NCI-H2171 (cell line): ENCODE measurements around the gene OR2V2.
"Not testable (repeated sequence)": the region's sequence is repeated elsewhere in the genome, so short reads cannot be mapped to it uniquely, and the experiment has no call there.

ENCODE experiments used
- DNase-seq: peaks from one replicate; lab custom pipeline; 2025; lab: John Stamatoyannopoulos, UW

OR2V2 gene

DNA sequence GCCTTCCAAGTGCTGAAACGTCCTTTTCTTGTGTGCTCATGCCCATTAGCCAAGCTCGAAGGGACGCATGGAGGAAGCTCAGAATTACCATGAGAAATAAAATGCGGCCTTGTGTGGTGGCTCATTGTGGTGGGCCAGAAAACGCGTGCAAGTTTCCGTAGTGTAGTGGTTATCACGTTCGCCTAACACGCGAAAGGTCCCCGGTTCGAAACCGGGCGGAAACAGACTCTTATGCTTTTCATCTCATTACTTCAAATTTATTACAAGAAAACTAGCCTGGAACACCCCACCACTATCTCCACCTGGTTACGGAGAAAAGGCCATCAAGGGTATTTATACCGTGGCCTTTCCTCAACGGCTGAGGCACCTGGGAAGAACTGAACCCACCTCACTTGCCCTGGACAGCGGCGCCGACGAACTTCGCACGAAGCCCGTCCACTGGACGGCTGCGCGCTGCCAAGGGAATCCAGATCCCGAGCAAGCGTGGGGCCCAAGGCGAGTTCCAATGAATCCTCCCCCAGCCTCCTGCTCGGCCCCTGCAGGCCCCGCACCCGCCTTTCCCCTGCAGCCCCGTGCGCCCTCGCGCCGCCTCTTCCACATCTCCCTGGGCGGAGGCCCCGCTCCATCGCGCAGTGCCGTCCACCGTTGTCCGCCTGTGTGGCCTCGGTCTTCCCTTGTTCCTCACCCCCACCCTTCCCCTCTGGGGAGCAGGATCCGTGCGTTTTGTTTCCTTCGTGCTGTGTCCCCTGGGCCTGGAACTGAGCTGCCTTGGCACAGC, 22.3 kb downstream of the OR2V2 start:
- DNase-seq = not testable (repeated sequence)

- no peak for DNase-seq
These were observed 22.9 kb downstream of the OR2V2 start for GRCh38 chr5:181170237-181170825.

- no peak for DNase-seq
These were observed 23.6 kb downstream of the OR2V2 start for GRCh38 chr5:181170996-181171395.

GRCh38 chr5:181171782-181172181, 24.4 kb downstream of the OR2V2 start:
- no peak for DNase-seq

- DNase-seq = no peak
These were observed 25.6 kb downstream of the OR2V2 start for GRCh38 chr5:181173027-181173419.

- no peak for DNase-seq
These were observed 26.3 kb downstream of the OR2V2 start for GRCh38 chr5:181173420-181174342.

- DNase-seq = no peak
These were observed 29.0 kb downstream of the OR2V2 start for GRCh38 chr5:181176254-181176952.

GRCh38 chr5:181177559-181177958, 30.2 kb downstream of the OR2V2 start:
- not testable (repeated sequence) for DNase-seq

DNA sequence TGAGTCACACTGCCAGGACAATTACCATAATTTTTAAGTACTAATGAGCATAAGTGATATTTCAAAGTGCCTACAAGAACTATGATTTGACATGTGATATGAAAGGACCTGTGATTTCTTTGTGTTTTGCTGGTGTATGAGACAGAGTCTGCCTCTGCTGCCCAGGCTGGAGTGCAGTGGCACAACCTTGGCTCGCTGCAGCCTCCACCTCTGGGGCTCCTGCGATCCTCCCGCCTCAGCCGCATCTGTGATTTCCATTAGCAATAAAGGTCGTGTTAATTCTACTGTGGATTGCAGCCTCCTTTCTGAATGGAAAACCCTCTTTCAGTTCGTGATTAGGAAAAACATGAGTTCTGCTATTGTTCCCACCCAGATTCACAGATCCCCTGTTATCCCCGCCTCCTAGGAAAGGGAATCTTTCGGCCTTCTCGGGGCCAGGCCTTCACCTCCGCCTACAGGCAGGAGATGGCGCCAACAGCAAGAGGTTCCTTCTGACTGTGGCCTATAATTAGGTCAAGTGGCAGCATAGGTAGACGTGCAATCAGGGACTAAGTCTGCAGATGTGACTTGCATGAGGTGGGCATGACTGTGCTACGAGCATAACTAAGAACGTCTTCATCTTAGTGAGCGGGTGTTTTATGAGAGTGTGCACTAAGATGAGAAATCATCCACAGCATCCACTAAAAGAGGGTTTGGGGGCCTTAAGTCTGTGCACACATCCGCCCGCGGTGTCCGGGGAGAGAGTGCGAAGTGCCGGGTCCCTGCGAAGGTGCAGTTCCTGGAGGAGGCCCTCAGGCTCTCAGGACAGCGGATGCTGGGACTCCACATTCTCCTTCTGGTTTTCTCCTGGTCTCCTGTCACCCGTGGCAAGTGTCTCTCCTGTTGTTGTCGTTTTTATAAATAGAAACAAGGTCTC, 34.5 kb downstream of the OR2V2 start:
- no peak for DNase-seq

- DNase-seq = no peak
These were observed 35.3 kb downstream of the OR2V2 start for GRCh38 chr5:181182651-181183050.

GRCh38 chr5:181184845-181185216, 37.4 kb downstream of the OR2V2 start:
- no peak for DNase-seq

DNA sequence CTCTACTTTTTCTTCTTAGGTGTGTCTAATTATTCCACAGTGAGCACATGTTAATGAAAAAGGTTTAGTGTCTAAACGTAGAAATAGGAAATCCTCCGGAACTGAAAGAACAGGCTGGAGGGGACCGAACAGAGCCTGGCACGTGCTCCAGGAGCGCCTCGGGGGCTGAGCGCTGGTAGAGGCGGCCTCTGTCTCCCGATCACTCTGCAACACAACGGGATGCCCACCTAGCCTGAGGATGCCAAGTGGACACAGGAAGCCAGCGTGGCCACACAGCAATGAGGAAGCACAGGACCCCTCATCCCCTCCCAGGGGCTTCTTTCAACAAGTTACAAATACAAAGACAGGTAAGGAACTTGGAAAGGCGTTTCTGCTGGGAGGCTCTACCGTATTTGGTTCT, 38.2 kb downstream of the OR2V2 start:
- DNase-seq = no peak

GRCh38 chr5:181186022-181186421, 38.6 kb downstream of the OR2V2 start:
- DNase-seq = no peak

DNA sequence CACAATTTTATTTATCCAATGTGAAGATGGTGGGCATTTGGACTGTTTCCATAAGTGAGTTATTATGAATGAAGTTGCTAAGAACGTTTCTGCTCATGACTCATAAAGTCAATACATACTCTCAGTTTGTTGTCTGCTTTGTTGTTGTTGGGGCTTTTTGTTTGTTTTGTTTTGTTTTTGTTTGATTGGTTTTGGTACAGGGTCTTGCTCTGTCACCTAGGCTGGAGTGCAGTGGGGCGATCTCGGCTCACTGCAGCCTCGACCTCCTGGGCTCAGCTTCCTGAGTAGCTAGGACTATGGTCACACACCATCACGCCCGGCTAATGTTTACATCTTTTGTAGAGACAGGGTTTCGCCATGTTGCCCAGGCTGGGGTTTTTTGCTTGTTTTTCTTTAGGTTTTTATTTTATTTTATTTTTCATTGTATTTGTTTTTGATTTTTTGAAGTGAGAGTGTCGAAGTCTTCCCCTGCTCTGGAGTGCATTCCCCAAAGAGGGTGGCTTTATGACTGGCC, 39.7 kb downstream of the OR2V2 start:
- DNase-seq = no peak

GRCh38 chr5:181187500-181188213, 40.3 kb downstream of the OR2V2 start:
- no peak for DNase-seq

- DNase-seq = no peak
These were observed 41.4 kb downstream of the OR2V2 start for GRCh38 chr5:181188700-181189362.

DNA sequence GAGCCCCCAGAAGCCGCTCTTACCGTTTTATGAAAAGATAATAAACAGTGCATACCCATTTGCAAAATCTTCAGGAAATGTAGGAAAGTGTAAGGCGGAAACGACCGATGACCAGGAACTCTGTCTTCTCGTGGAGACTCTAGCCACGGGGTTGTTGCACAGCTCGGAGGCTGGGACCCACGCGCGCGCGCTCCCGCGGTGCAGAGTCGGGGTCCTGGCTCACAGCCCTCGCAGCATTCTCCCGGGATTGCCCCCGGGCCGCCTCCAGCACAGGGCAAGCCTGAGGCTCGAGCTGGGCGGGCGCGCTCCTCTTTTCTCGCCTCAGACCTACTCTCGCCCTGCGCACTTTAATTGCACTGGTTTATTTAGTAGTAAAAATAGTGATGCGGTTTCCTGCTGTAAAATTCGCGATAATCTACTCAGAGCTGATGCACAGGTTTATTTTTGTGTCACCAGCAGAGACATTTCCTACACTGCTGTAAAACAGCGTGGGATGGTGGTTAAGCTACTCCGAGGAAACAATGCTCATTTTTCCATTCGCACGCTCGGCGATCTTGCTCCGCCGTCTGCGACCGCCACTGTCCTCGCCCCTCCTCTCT, 42.1 kb downstream of the OR2V2 start:
- no peak for DNase-seq

- DNase-seq = no peak
These were observed 42.8 kb downstream of the OR2V2 start for GRCh38 chr5:181189962-181190710.
